SJCRH30 (cell line): ENCODE results near the gene MARCO. TPM values are rescaled to one million over a fixed set of nuclear protein-coding genes. Genes with fewer than 3 reads are reported as not detected.
"Not testable (repeated sequence)": the region's sequence is repeated elsewhere in the genome, so short reads cannot be mapped to it uniquely, and the experiment has no call there.

ENCODE experiments used
- DNase-seq, 2 experiments: peaks; one replicate each; pipeline ENCODE4 v3.0.0-alpha.2; 2015 to 2020
- H3K27ac ChIP-seq: fragments of 250-450 bp; sonication (Bioruptor Pico); 2 replicates; pipeline ENCODE4 v1.5.1; 2020; ENCODE audit warnings: mild to moderate bottlenecking, moderate library complexity
- H3K27me3 ChIP-seq: fragments of 250-450 bp; sonication (Bioruptor Pico); 2 replicates; pipeline ENCODE4 v1.5.1; 2020; ENCODE audit warnings: mild to moderate bottlenecking, moderate library complexity
- H3K36me3 ChIP-seq: fragments of 250-450 bp; sonication (Bioruptor Pico); 2 replicates; pipeline ENCODE4 v1.5.1; 2020; ENCODE audit warnings: mild to moderate bottlenecking, moderate library complexity
- H3K4me1 ChIP-seq: fragments of 250-450 bp; sonication (Bioruptor Pico); 2 replicates; pipeline ENCODE4 v1.5.1; 2020; ENCODE audit warnings: mild to moderate bottlenecking, moderate library complexity
- H3K4me3 ChIP-seq: fragments of 250-450 bp; sonication (Bioruptor Pico); 2 replicates; pipeline ENCODE4 v1.5.1; 2020; ENCODE audit warnings: mild to moderate bottlenecking, moderate library complexity
- H3K9me3 ChIP-seq: fragments of 250-450 bp; sonication (Bioruptor Pico); replicated peaks from 2 replicates; pipeline ENCODE4 v1.5.1; 2020; ENCODE audit warnings: mild to moderate bottlenecking, moderate library complexity
- total RNA-seq: library from RNA; depleted of rRNA; stranded (reverse); fragments of >200 nt; shearing (Covaris generic); gene quantifications from 2 replicates; pipeline ENCODE4 v1.2.3, GENCODE V29; 2014

MARCO gene
- total RNA-seq, 1 experiment from 2014 or later, result not detected

DNA sequence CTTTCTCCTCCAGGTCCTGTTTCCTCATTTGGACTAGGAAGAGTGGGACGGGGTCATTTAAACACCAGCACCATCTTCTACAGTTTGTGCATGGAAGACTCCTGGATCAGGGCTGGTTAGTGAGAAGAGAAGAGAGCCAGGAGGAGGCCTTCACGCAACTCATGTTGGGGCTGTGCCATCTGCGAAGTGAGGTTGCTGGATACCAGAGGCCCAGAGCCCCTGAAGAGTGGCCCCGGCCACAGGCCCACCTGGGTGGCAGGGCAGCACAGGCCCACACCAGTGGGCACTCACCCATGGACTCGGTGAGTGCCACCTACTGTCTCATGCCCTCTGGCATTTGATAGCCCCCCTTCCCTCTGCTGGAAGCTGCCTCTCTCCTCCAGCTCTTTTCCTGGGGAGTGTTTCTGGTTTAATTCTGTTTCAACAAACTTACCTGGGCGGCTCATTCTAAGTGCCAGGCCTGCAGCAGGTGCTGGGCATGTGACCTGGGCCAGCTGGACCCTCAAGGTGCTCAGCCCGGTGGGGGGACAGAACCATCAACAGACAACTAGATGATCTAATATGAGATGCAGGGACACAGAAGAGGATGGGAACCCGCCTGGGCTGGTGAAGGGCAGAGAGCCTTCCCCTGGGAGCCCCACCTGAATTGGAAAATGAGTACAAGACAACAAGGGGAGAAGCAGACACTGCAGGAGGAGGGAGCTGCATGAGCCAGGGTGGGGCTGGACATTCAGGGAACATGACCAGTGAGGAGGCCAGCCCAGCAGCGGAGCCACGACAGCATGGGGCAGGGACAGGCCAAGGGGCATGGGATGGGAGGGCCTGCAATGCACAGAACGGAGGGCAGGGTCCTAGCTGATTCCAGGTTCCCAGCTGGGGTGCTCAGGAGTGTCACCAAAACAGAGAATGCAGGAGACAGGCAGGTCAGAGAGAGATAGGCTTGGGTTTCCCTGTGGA is 70.6 kb downstream of the MARCO start:
- Histone ChIP-seq H3K27me3 (peaks cover 11% of the 10 kb centered on the region; the same call in 1 of the 2 replicates), H3K9me3 (no peaks in the 10 kb centered on the region), H3K4me3 (no peak overlapping the region), H3K36me3 (no peaks in the 10 kb centered on the region), H3K4me1 (no peaks in the 10 kb centered on the region), H3K27ac (no peak overlapping the region)
- no peak for DNase-seq

- Histone ChIP-seq H3K36me3 (no peaks in the 10 kb centered on the region), H3K27me3 (peaks cover 11% of the 10 kb centered on the region; the same call in 1 of the 2 replicates), H3K27ac (no peak overlapping the region)
These were observed 71.7 kb downstream of the MARCO start for GRCh38 chr2:119013671-119014070.

GRCh38 chr2:119015845-119016244 is 73.9 kb downstream of the MARCO start:
- no peak for DNase-seq

More at GRCh38 chr2:119013671-119014070, 71.7 kb downstream of the MARCO start:
- H3K9me3 ChIP-seq, result no peaks in the 10 kb centered on the region
- no peak overlapping the region for H3K4me3 ChIP-seq
- no peaks in the 10 kb centered on the region for H3K4me1 ChIP-seq
- DNase-seq, result no peak

GRCh38 chr2:119019521-119019920 is 77.5 kb downstream of the MARCO start:
- Histone ChIP-seq H3K27me3 (peaks cover 5% of the 10 kb centered on the region; the same call in 1 of the 2 replicates), H3K9me3 (no peaks in the 10 kb centered on the region), H3K27ac (no peak overlapping the region), H3K4me1 (no peaks in the 10 kb centered on the region), H3K4me3 (no peak overlapping the region), H3K36me3 (no peaks in the 10 kb centered on the region)
- no peak for DNase-seq

More at GRCh38 chr2:119015845-119016244, 73.9 kb downstream of the MARCO start:
- peaks cover 9% of the 10 kb centered on the region; the same call in 1 of the 2 replicates for H3K27me3 ChIP-seq
- H3K4me3 ChIP-seq, result no peak overlapping the region
- H3K36me3 ChIP-seq, result no peaks in the 10 kb centered on the region
- H3K27ac ChIP-seq, result no peak overlapping the region
- no peaks in the 10 kb centered on the region for H3K9me3 ChIP-seq
- no peaks in the 10 kb centered on the region for H3K4me1 ChIP-seq

DNA sequence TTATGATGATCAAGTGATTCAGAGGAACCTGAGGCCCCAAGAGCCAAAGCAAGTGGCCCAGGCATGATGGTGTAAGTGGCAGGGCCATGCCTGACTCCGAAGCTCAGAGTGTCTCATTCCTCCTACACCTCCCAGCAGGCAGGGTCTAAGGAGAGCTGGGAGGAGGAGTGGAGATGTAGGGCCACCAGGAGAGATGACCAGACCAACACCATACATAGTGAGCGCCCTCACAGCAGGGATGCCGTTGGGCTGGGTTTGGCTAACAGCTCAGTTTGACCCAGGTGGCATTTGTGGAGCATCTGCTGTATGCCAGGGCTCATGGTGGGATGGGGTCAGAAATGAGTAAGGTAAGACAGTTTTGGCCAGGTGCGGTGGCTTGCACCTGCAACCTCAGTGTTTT is 80.7 kb downstream of the MARCO start:
- no peaks in the 10 kb centered on the region for H3K36me3 ChIP-seq
- H3K27ac ChIP-seq, result no peak overlapping the region
- no peaks in the 10 kb centered on the region for H3K9me3 ChIP-seq
- H3K4me3 ChIP-seq, result no peak overlapping the region
- no peaks in the 10 kb centered on the region for H3K27me3 ChIP-seq
- H3K4me1 ChIP-seq, result no peaks in the 10 kb centered on the region
- DNase-seq, result no peak

GRCh38 chr2:119023534-119023933 is 81.5 kb downstream of the MARCO start:
- H3K36me3 ChIP-seq, result no peaks in the 10 kb centered on the region
- no peaks in the 10 kb centered on the region for H3K27me3 ChIP-seq
- H3K4me1 ChIP-seq, result no peaks in the 10 kb centered on the region
- no peak overlapping the region for H3K27ac ChIP-seq
- no peak overlapping the region for H3K4me3 ChIP-seq
- no peaks in the 10 kb centered on the region for H3K9me3 ChIP-seq
- DNase-seq, result no peak

- H3K36me3 ChIP-seq, result no peaks in the 10 kb centered on the region
- H3K27me3 ChIP-seq, result no peaks in the 10 kb centered on the region
- H3K4me3 ChIP-seq, result no peak overlapping the region
- H3K9me3 ChIP-seq, result no peaks in the 10 kb centered on the region
- DNase-seq, result no peak
- no peaks in the 10 kb centered on the region for H3K4me1 ChIP-seq
- H3K27ac ChIP-seq, result no peak overlapping the region
These were observed 82.2 kb downstream of the MARCO start for GRCh38 chr2:119024152-119024551.

DNA sequence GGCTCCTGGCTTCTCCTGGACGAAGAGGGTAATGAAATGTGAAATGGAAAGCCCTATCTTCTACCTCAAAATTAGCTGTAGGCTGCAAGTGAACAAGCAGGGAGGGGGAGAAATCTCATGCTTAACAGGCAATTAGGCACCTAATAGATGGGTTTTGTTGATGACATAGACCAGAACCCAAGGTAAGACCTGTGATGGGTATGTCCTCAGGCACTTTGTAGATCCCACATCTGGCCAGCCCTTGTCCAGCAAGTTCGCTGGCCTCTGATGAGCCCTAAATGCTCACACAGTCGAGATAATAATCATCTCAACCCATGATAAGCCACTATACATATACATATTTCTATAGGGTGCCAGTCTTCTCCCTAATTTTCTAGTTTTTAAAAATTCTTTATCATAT is 82.6 kb downstream of the MARCO start:
- Histone ChIP-seq H3K4me1 (no peaks in the 10 kb centered on the region), H3K36me3 (no peaks in the 10 kb centered on the region), H3K27me3 (no peaks in the 10 kb centered on the region), H3K4me3 (no peak overlapping the region), H3K27ac (no peak overlapping the region), H3K9me3 (no peaks in the 10 kb centered on the region)
- no peak for DNase-seq

GRCh38 chr2:119025013-119025412 is 83.0 kb downstream of the MARCO start:
- no peak for DNase-seq
- Histone ChIP-seq H3K4me1 (no peaks in the 10 kb centered on the region), H3K27me3 (no peaks in the 10 kb centered on the region), H3K4me3 (no peak overlapping the region), H3K27ac (no peak overlapping the region), H3K36me3 (no peaks in the 10 kb centered on the region), H3K9me3 (no peaks in the 10 kb centered on the region)

GRCh38 chr2:119025762-119026351 is 83.9 kb downstream of the MARCO start:
- Histone ChIP-seq H3K27me3 (no peaks in the 10 kb centered on the region), H3K4me3 (no peak overlapping the region), H3K36me3 (no peaks in the 10 kb centered on the region), H3K9me3 (no peaks in the 10 kb centered on the region), H3K27ac (no peak overlapping the region), H3K4me1 (no peaks in the 10 kb centered on the region)
- DNase-seq, result no peak

- no peak for DNase-seq
- Histone ChIP-seq H3K36me3 (no peaks in the 10 kb centered on the region), H3K4me1 (no peaks in the 10 kb centered on the region), H3K27me3 (no peaks in the 10 kb centered on the region), H3K9me3 (no peaks in the 10 kb centered on the region), H3K4me3 (no peak overlapping the region), H3K27ac (no peak overlapping the region)
These were observed 84.9 kb downstream of the MARCO start for GRCh38 chr2:119026890-119027289.

GRCh38 chr2:119028327-119029174 is 86.6 kb downstream of the MARCO start:
- no peak overlapping the region for H3K4me3 ChIP-seq
- H3K27me3 ChIP-seq, result no peaks in the 10 kb centered on the region
- peak; percentile 32 to 63 for DNase-seq
- no peaks in the 10 kb centered on the region for H3K4me1 ChIP-seq
- H3K9me3 ChIP-seq, result no peaks in the 10 kb centered on the region
- H3K36me3 ChIP-seq, result no peaks in the 10 kb centered on the region
- H3K27ac ChIP-seq, result no peak overlapping the region

GRCh38 chr2:119029297-119029696 is 87.3 kb downstream of the MARCO start:
- H3K4me3 ChIP-seq, result no peak overlapping the region
- no peaks in the 10 kb centered on the region for H3K36me3 ChIP-seq
- H3K27ac ChIP-seq, result no peak overlapping the region
- H3K9me3 ChIP-seq, result no peaks in the 10 kb centered on the region
- H3K4me1 ChIP-seq, result no peaks in the 10 kb centered on the region
- H3K27me3 ChIP-seq, result no peaks in the 10 kb centered on the region
- no peak for DNase-seq

DNA sequence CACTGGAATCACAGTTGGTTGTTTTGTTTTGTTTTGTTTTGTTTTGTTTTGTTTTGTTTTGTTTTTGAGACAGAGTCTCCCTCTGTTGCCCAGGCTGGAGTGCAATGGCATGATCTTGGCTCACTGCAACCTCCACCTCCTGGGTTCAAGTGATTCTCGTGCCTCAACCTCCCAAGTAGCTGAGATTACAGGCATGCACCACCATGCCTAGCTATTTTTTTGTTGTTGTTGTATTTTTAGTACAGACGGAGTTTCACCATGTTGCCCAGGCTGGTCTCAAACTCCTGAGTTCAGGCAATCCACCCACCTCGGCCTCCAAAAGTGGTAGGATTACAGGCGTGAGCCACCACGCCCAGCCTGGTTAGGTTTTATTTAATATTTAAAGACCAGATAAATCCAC is 95.9 kb downstream of the MARCO start:
- not testable (repeated sequence) for H3K4me1 ChIP-seq

GRCh38 chr2:119040730-119041129 is 98.7 kb downstream of the MARCO start:
- Histone ChIP-seq H3K4me3 (no peak overlapping the region), H3K36me3 (no peaks in the 10 kb centered on the region), H3K9me3 (no peaks in the 10 kb centered on the region), H3K4me1 (no peaks in the 10 kb centered on the region), H3K27me3 (no peaks in the 10 kb centered on the region), H3K27ac (no peak overlapping the region)
- DNase-seq, result no peak

More for the DNA sequence above, 95.9 kb downstream of the MARCO start:
- not testable (repeated sequence) for H3K4me3 ChIP-seq, H3K27ac ChIP-seq, H3K9me3 ChIP-seq, H3K27me3 ChIP-seq, H3K36me3 ChIP-seq, DNase-seq
